PC-3 (cell line): ENCODE data around the gene AGAP1.

Source experiments
- EZH2 ChIP-seq: fragments of 300-600 bp; sonication (generic); IDR thresholded peaks from one replicate; pipeline ENCODE4 v1.6.1; 2017; ENCODE audit warnings: antibody characterized with exemption, mild to moderate bottlenecking, low read length; ENCODE audit not compliant: unreplicated experiment
- EZH2phosphoT487 ChIP-seq: fragments of 300-600 bp; sonication (generic); IDR thresholded peaks from 2 replicates; pipeline ENCODE4 v1.6.1; 2018; ENCODE audit warnings: mild to moderate bottlenecking, antibody characterized with exemption, low read length, borderline replicate concordance
- TF ChIP-seq, protein P1 (sequence below): fragments of 300-600 bp; sonication (generic); conservative IDR thresholded peaks from 2 replicates; pipeline ENCODE4 v1.5.1; 2017; ENCODE audit warnings: antibody characterized with exemption, low read depth, mild to moderate bottlenecking, low read length

DNA sequence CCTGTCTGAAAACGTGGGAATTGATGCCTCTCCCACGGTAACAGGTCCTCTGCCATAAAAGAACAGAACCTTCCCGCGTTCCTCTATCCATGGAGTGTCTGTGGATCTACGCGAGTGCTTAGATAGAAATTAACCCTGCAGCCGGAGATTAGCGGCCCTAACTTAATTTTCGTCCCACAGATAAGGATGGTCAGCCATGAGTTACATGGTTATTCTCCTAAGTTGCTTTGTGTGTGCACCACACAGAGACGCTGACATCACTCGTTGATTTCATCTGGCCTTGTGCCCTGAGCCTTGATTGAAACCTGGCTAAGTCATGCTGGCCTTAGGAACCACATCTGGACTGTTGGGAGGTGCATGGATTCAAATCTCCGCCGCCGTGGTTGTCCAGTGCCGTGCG lies 542.2 kb downstream of the AGAP1 start:
- TF ChIP-seq EZH2 (no peak), EZH2phosphoT487 (no peak)
- TF ChIP-seq, protein P1, sequence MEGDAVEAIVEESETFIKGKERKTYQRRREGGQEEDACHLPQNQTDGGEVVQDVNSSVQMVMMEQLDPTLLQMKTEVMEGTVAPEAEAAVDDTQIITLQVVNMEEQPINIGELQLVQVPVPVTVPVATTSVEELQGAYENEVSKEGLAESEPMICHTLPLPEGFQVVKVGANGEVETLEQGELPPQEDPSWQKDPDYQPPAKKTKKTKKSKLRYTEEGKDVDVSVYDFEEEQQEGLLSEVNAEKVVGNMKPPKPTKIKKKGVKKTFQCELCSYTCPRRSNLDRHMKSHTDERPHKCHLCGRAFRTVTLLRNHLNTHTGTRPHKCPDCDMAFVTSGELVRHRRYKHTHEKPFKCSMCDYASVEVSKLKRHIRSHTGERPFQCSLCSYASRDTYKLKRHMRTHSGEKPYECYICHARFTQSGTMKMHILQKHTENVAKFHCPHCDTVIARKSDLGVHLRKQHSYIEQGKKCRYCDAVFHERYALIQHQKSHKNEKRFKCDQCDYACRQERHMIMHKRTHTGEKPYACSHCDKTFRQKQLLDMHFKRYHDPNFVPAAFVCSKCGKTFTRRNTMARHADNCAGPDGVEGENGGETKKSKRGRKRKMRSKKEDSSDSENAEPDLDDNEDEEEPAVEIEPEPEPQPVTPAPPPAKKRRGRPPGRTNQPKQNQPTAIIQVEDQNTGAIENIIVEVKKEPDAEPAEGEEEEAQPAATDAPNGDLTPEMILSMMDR: no peak
